Measurements from ENCODE around the gene ATG9A. TPM values are rescaled to one million over a fixed set of nuclear protein-coding genes. Genes with fewer than 3 reads are reported as not detected.

ATG9A gene
- total and polyA plus RNA-seq, 11 donors = 28.3 to 147 (median 83.5) TPM

DNA sequence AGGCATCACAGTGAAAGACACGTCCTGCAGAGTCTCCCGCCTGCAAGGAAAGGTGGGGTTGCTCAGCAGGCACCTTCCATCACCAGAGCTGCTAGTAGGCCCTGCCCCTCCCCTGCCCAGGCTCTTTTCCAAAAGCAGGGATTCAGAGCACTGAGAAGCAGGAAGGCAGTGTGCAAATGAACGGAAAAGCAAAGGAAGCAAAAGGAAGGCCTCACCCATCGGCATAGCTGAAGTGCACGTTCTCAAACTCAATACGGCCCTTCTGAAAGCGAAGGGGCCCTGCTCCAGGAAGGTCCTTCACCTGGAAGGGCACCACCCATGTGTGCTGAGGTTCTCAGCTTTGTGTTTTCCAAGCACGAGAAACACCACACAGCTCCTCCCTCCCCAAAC, 16.4 kb downstream of the ATG9A start:
- Histone ChIP-seq H3K27me3 (no peaks in the 10 kb centered on the region), H3K9me3 (no peaks in the 10 kb centered on the region), H3K4me3 (no peak overlapping the region), H3K4me1 (peaks cover 0 to 28% (median 16%) of the 10 kb centered on the region in 12 donors), H3K36me3 (peaks cover 0 to 78% (median 64%) of the 10 kb centered on the region in 9 donors), H3K27ac (no peak overlapping the region)
- ATAC-seq (no peak), DNase-seq (no peak)
- intact Hi-C loops (cut with DNase I) = no loop called here
- WGBS, 4 donors = 75 to 84% (median 82%) methylated on average over 8 of the region's 8 CpGs
- no peak for TF ChIP-seq POLR2A (IDR thresholded peaks at IDR 0.05)
- TF ChIP-seq, protein P1, sequence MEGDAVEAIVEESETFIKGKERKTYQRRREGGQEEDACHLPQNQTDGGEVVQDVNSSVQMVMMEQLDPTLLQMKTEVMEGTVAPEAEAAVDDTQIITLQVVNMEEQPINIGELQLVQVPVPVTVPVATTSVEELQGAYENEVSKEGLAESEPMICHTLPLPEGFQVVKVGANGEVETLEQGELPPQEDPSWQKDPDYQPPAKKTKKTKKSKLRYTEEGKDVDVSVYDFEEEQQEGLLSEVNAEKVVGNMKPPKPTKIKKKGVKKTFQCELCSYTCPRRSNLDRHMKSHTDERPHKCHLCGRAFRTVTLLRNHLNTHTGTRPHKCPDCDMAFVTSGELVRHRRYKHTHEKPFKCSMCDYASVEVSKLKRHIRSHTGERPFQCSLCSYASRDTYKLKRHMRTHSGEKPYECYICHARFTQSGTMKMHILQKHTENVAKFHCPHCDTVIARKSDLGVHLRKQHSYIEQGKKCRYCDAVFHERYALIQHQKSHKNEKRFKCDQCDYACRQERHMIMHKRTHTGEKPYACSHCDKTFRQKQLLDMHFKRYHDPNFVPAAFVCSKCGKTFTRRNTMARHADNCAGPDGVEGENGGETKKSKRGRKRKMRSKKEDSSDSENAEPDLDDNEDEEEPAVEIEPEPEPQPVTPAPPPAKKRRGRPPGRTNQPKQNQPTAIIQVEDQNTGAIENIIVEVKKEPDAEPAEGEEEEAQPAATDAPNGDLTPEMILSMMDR (IDR thresholded peaks at IDR 0.05) = no peak

DNA sequence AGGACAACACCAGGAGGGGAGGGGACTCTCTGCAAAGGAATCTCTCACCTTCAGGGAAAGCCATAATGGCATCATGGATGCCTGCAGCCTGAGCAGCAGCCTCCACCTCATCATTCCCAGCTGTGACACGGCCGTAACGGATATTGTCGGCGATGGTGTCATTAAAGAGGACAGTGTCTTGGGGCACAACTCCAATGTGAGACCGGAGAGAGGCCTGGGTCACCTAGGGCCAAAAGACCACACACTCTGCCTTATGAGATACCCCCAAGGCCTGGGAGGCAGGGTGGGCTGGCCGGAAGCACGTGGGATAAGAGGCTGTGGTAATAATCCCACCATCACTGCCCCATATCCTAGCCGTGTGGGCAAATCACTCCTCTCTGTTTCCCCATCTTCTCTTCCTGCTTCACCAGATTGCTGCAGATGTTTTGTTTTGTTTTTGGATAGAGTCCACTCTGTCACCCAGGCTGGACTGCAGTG, 18.5 kb downstream of the ATG9A start:
- intact Hi-C loops (cut with DNase I) = no loop called here
- Histone ChIP-seq H3K36me3 (peaks cover 0 to 77% (median 65%) of the 10 kb centered on the region in 9 donors), H3K4me1 (peaks cover 0 to 23% (median 16%) of the 10 kb centered on the region in 12 donors), H3K27me3 (no peaks in the 10 kb centered on the region), H3K9me3 (no peaks in the 10 kb centered on the region), H3K27ac (peak overlapping the region in 1 of 12 donors; percentile 2), H3K4me3 (no peak overlapping the region)
- TF ChIP-seq, protein P1 (IDR thresholded peaks at IDR 0.05) = no peak
- no peak for TF ChIP-seq POLR2A (IDR thresholded peaks at IDR 0.05)
- 91 to 96% (median 91%) methylated on average over 8 to 9 of the region's 9 CpGs for WGBS, 4 donors
- DNase-seq = peak in 1 of 5 donors; percentile 2
- no peak for ATAC-seq

DNA sequence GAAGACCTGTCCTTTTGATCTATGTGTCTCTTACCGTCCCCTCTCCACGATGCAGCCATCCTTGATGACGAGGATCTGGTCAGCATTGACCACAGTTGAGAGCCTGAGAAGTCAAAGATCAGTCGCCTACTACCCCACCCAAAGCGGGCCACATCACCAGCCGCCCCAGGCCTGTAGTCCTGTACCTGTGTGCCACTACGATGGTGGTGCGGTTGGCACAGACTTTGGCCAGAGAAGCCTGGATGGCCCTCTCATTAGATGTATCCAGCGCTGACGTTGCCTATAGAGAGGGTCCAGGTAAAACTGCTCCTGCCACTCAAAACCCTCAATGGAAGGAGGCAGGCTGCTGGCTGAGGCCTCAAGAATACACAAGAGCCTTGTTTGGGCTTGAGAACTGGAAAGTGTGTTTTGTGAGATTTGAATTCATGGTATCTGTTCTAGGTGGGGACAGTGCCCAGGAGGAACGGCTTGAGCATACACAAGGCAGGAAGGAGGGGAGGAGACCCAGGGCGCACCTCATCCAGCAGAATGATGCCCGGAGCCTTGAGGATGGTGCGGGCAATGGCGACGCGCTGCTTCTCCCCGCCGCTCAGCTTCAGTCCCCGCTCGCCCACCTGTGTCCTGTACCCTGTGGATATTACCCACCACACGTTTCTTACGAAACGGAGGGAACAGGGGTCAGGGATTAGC, 19.1 kb downstream of the ATG9A start:
- peak in 1 of 5 donors; percentile 3 for DNase-seq
- intact Hi-C loops (cut with DNase I) = no loop called here
- peaks cover 0 to 25% (median 17%) of the 10 kb centered on the region in 12 donors for H3K4me1 ChIP-seq
- H3K27ac ChIP-seq = no peak overlapping the region
- TF ChIP-seq, protein P1 (IDR thresholded peaks at IDR 0.05) = no peak
- no peak for TF ChIP-seq POLR2A (IDR thresholded peaks at IDR 0.05)
- H3K36me3 ChIP-seq = peaks cover 0 to 71% (median 62%) of the 10 kb centered on the region in 9 donors
- no peaks in the 10 kb centered on the region for H3K9me3 ChIP-seq
- ATAC-seq = no peak
- whole genome bisulfite sequencing, 4 donors = 91 to 95% (median 94%) methylated on average over 24 of the region's 24 CpGs
- no peaks in the 10 kb centered on the region for H3K27me3 ChIP-seq
- H3K4me3 ChIP-seq = no peak overlapping the region
